Measurements from ENCODE around the gene CDK14.

CDK14 gene

GRCh38 chr7:90564455-90564854, 31.7 kb upstream of the CDK14 start:
- Histone ChIP-seq H3K27me3 (no peaks in the 10 kb centered on the region), H3K4me3 (ENCODE audit: low read depth in 1 of 2, low read length in 1 of 2) (no peak overlapping the region), H3K27ac (no peak overlapping the region), H3K36me3 (no peaks in the 10 kb centered on the region), H3K9me3 (no peaks in the 10 kb centered on the region), H3K4me1 (ENCODE audit: control insufficient read depth in 1 of 2, insufficient read depth in 1 of 2, low read depth in 1 of 2, low read length in 1 of 2) (peaks cover 20 to 21% of the 10 kb centered on the region in 2 experiments)
- TF ChIP-seq, protein P1, sequence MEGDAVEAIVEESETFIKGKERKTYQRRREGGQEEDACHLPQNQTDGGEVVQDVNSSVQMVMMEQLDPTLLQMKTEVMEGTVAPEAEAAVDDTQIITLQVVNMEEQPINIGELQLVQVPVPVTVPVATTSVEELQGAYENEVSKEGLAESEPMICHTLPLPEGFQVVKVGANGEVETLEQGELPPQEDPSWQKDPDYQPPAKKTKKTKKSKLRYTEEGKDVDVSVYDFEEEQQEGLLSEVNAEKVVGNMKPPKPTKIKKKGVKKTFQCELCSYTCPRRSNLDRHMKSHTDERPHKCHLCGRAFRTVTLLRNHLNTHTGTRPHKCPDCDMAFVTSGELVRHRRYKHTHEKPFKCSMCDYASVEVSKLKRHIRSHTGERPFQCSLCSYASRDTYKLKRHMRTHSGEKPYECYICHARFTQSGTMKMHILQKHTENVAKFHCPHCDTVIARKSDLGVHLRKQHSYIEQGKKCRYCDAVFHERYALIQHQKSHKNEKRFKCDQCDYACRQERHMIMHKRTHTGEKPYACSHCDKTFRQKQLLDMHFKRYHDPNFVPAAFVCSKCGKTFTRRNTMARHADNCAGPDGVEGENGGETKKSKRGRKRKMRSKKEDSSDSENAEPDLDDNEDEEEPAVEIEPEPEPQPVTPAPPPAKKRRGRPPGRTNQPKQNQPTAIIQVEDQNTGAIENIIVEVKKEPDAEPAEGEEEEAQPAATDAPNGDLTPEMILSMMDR (IDR thresholded peaks at IDR 0.05): no peak

- H3K36me3 ChIP-seq: no peaks in the 10 kb centered on the region
- no peaks in the 10 kb centered on the region for H3K9me3 ChIP-seq
- no peak overlapping the region for H3K4me3 ChIP-seq (ENCODE audit: low read depth in 1 of 2, low read length in 1 of 2)
- peaks cover 20 to 21% of the 10 kb centered on the region in 2 experiments for H3K4me1 ChIP-seq (ENCODE audit: control insufficient read depth in 1 of 2, insufficient read depth in 1 of 2, low read depth in 1 of 2, low read length in 1 of 2)
- H3K27me3 ChIP-seq: no peaks in the 10 kb centered on the region
- TF ChIP-seq, protein P1 (IDR thresholded peaks at IDR 0.05): no peak
- peak overlapping the region; percentile 69 for H3K27ac ChIP-seq
Measured at GRCh38 chr7:90568213-90568612, 27.9 kb upstream of the CDK14 start.

DNA sequence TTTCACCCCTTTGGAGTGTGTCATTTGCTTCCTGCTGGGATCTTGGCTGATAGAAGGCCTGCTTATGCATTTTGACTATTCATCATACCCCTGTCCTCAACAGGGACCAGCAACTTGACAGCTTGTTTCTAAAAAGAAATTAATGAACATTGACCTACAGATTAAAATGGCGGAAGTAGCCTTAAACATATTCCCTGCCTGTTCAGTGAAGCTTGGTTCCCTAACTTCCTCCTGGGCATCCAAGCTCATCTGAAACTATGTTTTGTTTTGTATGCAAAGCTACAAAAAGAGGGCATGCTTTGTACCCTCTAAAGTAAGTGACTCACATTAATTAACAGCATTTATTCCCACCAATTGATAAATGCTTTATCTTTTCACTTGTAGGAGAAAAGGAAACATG, 26.8 kb upstream of the CDK14 start:
- H3K36me3 ChIP-seq: no peaks in the 10 kb centered on the region

DNA sequence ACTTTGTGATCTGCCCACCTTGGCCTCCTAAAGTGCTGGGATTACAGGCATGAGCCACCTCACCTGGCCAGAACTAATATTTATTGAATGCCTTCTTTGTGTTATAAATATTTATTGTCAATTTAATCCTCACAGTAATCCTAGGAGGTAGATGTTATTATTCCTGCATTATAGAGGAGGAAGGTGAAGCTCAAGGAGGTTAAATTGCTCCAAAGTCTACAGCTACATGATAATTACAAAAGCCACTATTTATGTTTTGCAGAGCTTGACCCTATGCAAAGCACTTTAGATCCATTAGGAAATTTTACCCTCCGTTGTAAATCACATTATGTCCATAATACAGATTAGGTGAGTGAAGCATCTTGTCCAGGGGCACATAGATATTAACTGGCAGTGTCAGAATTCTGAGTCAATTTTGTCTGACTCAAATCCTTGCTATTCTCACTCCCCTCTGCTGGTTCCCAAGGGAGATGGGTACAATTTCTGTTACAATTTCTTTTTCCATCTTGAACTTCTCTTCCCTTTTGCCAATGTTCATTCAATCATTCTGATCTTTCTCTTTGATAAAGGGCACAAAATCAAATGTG, 25.7 kb upstream of the CDK14 start:
- TF ChIP-seq, protein P1 (IDR thresholded peaks at IDR 0.05): no peak
- H3K36me3 ChIP-seq: no peaks in the 10 kb centered on the region
- peaks cover 20 to 21% of the 10 kb centered on the region in 2 experiments for H3K4me1 ChIP-seq (ENCODE audit: control insufficient read depth in 1 of 2, insufficient read depth in 1 of 2, low read depth in 1 of 2, low read length in 1 of 2)
- H3K4me3 ChIP-seq (ENCODE audit: low read depth in 1 of 2, low read length in 1 of 2): no peak overlapping the region
- no peak overlapping the region for H3K27ac ChIP-seq
- H3K9me3 ChIP-seq: no peaks in the 10 kb centered on the region
- no peaks in the 10 kb centered on the region for H3K27me3 ChIP-seq

More for the DNA sequence above, 26.8 kb upstream of the CDK14 start:
- H3K4me3 ChIP-seq (ENCODE audit: low read depth in 1 of 2, low read length in 1 of 2): no peak overlapping the region
- peaks cover 20 to 21% of the 10 kb centered on the region in 2 experiments for H3K4me1 ChIP-seq (ENCODE audit: control insufficient read depth in 1 of 2, insufficient read depth in 1 of 2, low read depth in 1 of 2, low read length in 1 of 2)
- H3K27ac ChIP-seq: no peak overlapping the region
- TF ChIP-seq, protein P1 (IDR thresholded peaks at IDR 0.05): no peak
- no peaks in the 10 kb centered on the region for H3K27me3 ChIP-seq
- H3K9me3 ChIP-seq: no peaks in the 10 kb centered on the region

- no peak overlapping the region for H3K27ac ChIP-seq
- H3K27me3 ChIP-seq: no peaks in the 10 kb centered on the region
- no peaks in the 10 kb centered on the region for H3K36me3 ChIP-seq
- H3K4me1 ChIP-seq (ENCODE audit: control insufficient read depth in 1 of 2, insufficient read depth in 1 of 2, low read depth in 1 of 2, low read length in 1 of 2): peaks cover 8 to 15% of the 10 kb centered on the region in 2 experiments
- TF ChIP-seq, protein P1 (IDR thresholded peaks at IDR 0.05): no peak
- no peak overlapping the region for H3K4me3 ChIP-seq (ENCODE audit: low read depth in 1 of 2, low read length in 1 of 2)
- no peaks in the 10 kb centered on the region for H3K9me3 ChIP-seq
Measured at GRCh38 chr7:90574146-90574819, 21.8 kb upstream of the CDK14 start.

All from neutrophil (primary cell).